AG04450 (cell line): Measurements from ENCODE around the gene CCDC9B. TPM values are rescaled to one million over a fixed set of nuclear protein-coding genes. Genes with fewer than 3 reads are reported as not detected.

Experiments used
- CTCF ChIA-PET: fragments of 300-600, 350-600 bp; formaldehyde crosslinking; extraction: SDS; loops from one replicate; lab custom pipeline; 2022; ENCODE audit warnings: antibody characterized with exemption, inconsistent platforms; lab: Charles Lee
- POLR2A ChIA-PET: fragments of 350-600 bp; formaldehyde crosslinking; extraction: SDS; loops from one replicate; lab custom pipeline; 2021; ENCODE audit warnings: antibody characterized with exemption, inconsistent platforms; lab: Yijun Ruan, JAX
- DNase-seq: peaks from one replicate; pipeline ENCODE4 v3.0.0-alpha.2; 2011; ENCODE audit warnings: low read depth, low spot score
- H3K27ac ChIP-seq: one replicate; pipeline ENCODE4 v1.5.1; 2012; ENCODE audit warnings: low read depth, low read length, control low read depth
- H3K27me3 ChIP-seq: one replicate; pipeline ENCODE4 v1.6.0; 2012; ENCODE audit warnings: low read length; ENCODE audit not compliant: control insufficient read depth, insufficient read depth
- H3K4me3 ChIP-seq: 2 replicates; pipeline ENCODE4 v1.5.1; 2011; ENCODE audit warnings: mild to moderate bottlenecking, low read depth, low read length, control low read depth
- H3K9me3 ChIP-seq: 2 replicates; pipeline ENCODE4 v1.5.1; 2012; ENCODE audit warnings: low read length; ENCODE audit not compliant: control insufficient read depth, insufficient read depth
- CTCF ChIP-seq: IDR thresholded peaks from 2 replicates; pipeline ENCODE4 v1.5.1; 2011; ENCODE audit warnings: low read depth, low read length, control low read depth, inconsistent platforms
- polyA plus RNA-seq: library from polyadenylated mRNA; depleted of rRNA; stranded (reverse); fragments of >200 nt; gene quantifications from 2 replicates; pipeline ENCODE4 v1.2.3, GENCODE V29; 2011

The CCDC9B gene
- polyA plus RNA-seq, 1 experiment = 5.5 TPM

GRCh38 chr15:40365624-40366456 lies 25.1 kb upstream of the CCDC9B start:
- peaks cover 36% of the 10 kb centered on the region for H3K27me3 ChIP-seq
- H3K9me3 ChIP-seq = peaks cover 3% of the 10 kb centered on the region; the same call in 1 of the 2 replicates
- POLR2A ChIA-PET = interaction anchor here (1.1 kb wide), 1 partner anchor 26 kb away, joined by 3 read pairs; no protein-coding TSS in a partner anchor
- TF ChIP-seq CTCF = no peak
- no peak overlapping the region for H3K27ac ChIP-seq
- DNase-seq = no peak
- CTCF ChIA-PET = interaction anchor here (2.3 kb wide), 1 partner anchor 17 kb away, joined by 8 read pairs; the partner anchor contains the start of gene KNSTRN
- no peak overlapping the region for H3K4me3 ChIP-seq

GRCh38 chr15:40365016-40365415 lies 24.3 kb upstream of the CCDC9B start:
- H3K27ac ChIP-seq = no peak overlapping the region
- POLR2A ChIA-PET = interaction anchor here (1.1 kb wide), 1 partner anchor 25 kb away, joined by 3 read pairs; no protein-coding TSS in a partner anchor

GRCh38 chr15:40364251-40364650 lies 23.5 kb upstream of the CCDC9B start:
- TF ChIP-seq CTCF = no peak
- no peak for DNase-seq
- POLR2A ChIA-PET = no interaction called here
- Histone ChIP-seq H3K4me3 (no peak overlapping the region), H3K9me3 (no peaks in the 10 kb centered on the region; the same call in 1 of the 2 replicates), H3K27ac (no peak overlapping the region), H3K27me3 (peaks cover 51% of the 10 kb centered on the region)
- CTCF ChIA-PET = no interaction called here

More at GRCh38 chr15:40365016-40365415, 24.3 kb upstream of the CCDC9B start:
- CTCF ChIA-PET = no interaction called here
- no peak for DNase-seq
- Histone ChIP-seq H3K9me3 (peaks cover 3% of the 10 kb centered on the region; the same call in 1 of the 2 replicates), H3K27me3 (peaks cover 44% of the 10 kb centered on the region), H3K4me3 (no peak overlapping the region)
- no peak for TF ChIP-seq CTCF

DNA sequence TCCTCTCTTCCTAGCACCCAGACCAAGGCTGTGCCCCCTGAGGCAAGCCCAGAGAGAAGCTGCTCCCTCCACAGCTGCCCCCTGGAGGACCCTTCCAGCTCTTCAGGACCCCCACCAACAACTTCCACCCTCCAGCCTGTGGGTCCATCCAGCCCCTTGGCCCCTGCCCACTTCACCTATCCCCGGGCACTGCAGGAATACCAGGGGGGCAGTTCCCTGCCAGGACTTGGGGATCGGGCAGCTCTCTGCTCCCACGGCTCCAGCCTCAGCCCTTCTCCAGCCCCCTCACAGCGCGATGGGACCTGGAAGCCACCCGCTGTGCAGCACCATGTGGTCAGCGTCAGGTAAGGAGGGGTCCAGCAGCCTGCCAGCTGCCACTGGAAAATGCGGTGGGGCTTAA lies 22.9 kb upstream of the CCDC9B start:
- Histone ChIP-seq H3K27me3 (peaks cover 57% of the 10 kb centered on the region), H3K4me3 (no peak overlapping the region), H3K9me3 (no peaks in the 10 kb centered on the region; the same call in 1 of the 2 replicates), H3K27ac (no peak overlapping the region)
- TF ChIP-seq CTCF = no peak
- no peak for DNase-seq
- POLR2A ChIA-PET = no interaction called here
- CTCF ChIA-PET = no interaction called here

GRCh38 chr15:40361640-40362039 lies 20.9 kb upstream of the CCDC9B start:
- Histone ChIP-seq H3K27ac (no peak overlapping the region), H3K27me3 (peaks cover 55% of the 10 kb centered on the region), H3K9me3 (no peaks in the 10 kb centered on the region; the same call in 1 of the 2 replicates), H3K4me3 (no peak overlapping the region)
- no peak for TF ChIP-seq CTCF
- no peak for DNase-seq
- ChIA-PET CTCF (no interaction called here), POLR2A (no interaction called here)
